Heart right ventricle (tissue), 16 donors: ENCODE data around the gene STX18. TPM values are rescaled to one million over a fixed set of nuclear protein-coding genes. Genes with fewer than 3 reads are reported as not detected.
"Not testable (repeated sequence)": the region's sequence is repeated elsewhere in the genome, so short reads cannot be mapped to it uniquely, and the experiment has no call there.

ENCODE experiments used
- ATAC-seq, 8 donors: fragments of 200-7000 bp; cut with Tn5 transposase; one replicate each; pipeline ENCODE4 v1.9.1; 2020; ENCODE audit warnings: mild to moderate bottlenecking in 8 of 8, moderate library complexity in 8 of 8, moderate number of reproducible peaks in 1 of 8
- DNase-seq, 2 donors: peaks; one replicate each; pipeline ENCODE4 v3.0.0-alpha.2; 2020
- H3K27ac ChIP-seq, 10 donors: fragments of 200-600 bp; sonication (generic) in 2 of 10; one replicate each; pipeline versions ENCODE4 v1.5.0 to v1.8.0; 2020 to 2022; ENCODE audit warnings: mild to moderate bottlenecking in 3 of 10
- H3K27me3 ChIP-seq, 7 donors: fragments of 200-600 bp; one replicate each; pipeline ENCODE4 v1.8.0; 2021 to 2022; ENCODE audit warnings: mild to moderate bottlenecking in 2 of 7
- H3K36me3 ChIP-seq, 9 donors: fragments of 200-600 bp; sonication (generic) in 1 of 9; one replicate each; pipeline versions ENCODE4 v1.5.0 to v1.8.0; 2020 to 2022; ENCODE audit warnings: mild to moderate bottlenecking in 2 of 9
- H3K4me1 ChIP-seq, 9 donors: fragments of 200-600 bp; sonication (generic) in 1 of 9; one replicate each; pipeline versions ENCODE4 v1.5.0 to v1.8.0; 2020 to 2022; ENCODE audit warnings: mild to moderate bottlenecking in 4 of 9
- H3K4me3 ChIP-seq, 10 donors: fragments of 200-600 bp; sonication (generic) in 2 of 10; one replicate each; pipeline versions ENCODE4 v1.5.0 to v1.8.0; 2020 to 2022; ENCODE audit warnings: mild to moderate bottlenecking in 7 of 10, moderate library complexity in 2 of 10
- H3K9me3 ChIP-seq, 11 donors: fragments of 200-600 bp in 10 of 11; sonication (generic) in 2 of 11; one replicate each; pipeline versions ENCODE4 v1.5.0 to v1.8.0; 2013 to 2022; ENCODE audit warnings: mild to moderate bottlenecking in 2 of 11, control low read depth in 1 of 11, moderate library complexity in 1 of 11
- CTCF ChIP-seq, 9 donors: fragments of 200-600 bp; sonication (generic) in 2 of 9; IDR thresholded peaks; one replicate each; pipeline versions ENCODE4 v1.5.0 to v1.8.0; 2021 to 2022; ENCODE audit warnings: antibody characterized with exemption in 9 of 9, mild to moderate bottlenecking in 5 of 9, moderate library complexity in 1 of 9
- WGBS, 2 donors: extraction: QIAGEN DNeasy Blood & Tissue Kit; methylation state at CpG; one replicate each; pipeline ENCODE4 v1.1.7; 2013; ENCODE audit warnings: inconsistent platforms in 1 of 2; 5-methylcytosine and 5-hydroxymethylcytosine counted together
- intact Hi-C, 10 donors: fragments of 100-400 bp; cut with DNase I; formaldehyde crosslinking; loops; one replicate each; pipeline versions ENCODE4 v1.11.1 to v1.14.2; 2022
- polyA plus RNA-seq, 2 donors: library from polyadenylated mRNA; stranded (reverse); fragments of 200-250 nt; gene quantifications; one replicate each; pipeline ENCODE4 v1.2.3, GENCODE V29; 2013
- total RNA-seq, 10 donors: library from RNA; stranded (reverse); fragmentation: NEBNext Ultra II Directional in 3 of 10; extraction: Animal tissue kit (Norgen Biotek cat#: 25700) in 3 of 10; gene quantifications; one replicate each; pipeline versions ENCODE4 v1.2.1 to v1.2.4, GENCODE V29; 2021 to 2023
- donor health status: Arrhythmogenic right ventricular cardiomyopathy.
- donor health status: ischemic (EF 13 %, LVEDD 7.1; RV severe dilation, severe dysfunction).
- donor health status: healthy with polysubstance abuse.
- donor health status: DM: no; HTN: yes; CAD: no.
- donor health status: DM: no; HTN: no; CAD: no.
- donor health status: ischemic (EF 25% LVEDD 6.9; RV normal size, moderate dysfunction).
- donor health status: ischemic (EF 25% LVEDD 5.7; RV mildly dilated, moderate dysfunction).
- donor health status: healthy.
- donor health status: DM: yes; HTN: yes; CAD: no.
- donor health status: Ischemic cardiomyopathy.
- donor health status: ischemic (EF 35%, LVEDD 5.7; RV mildly dilated, moderate dysfunction).
- donor health status: nonischemic (EF 11% LVEDD 7.7; RV severe dilation, severe dysfunction).
- donor health status: DM: yes; HTN: yes; CAD: no.
- donor health status: PGD.
- donor health status: ischemic (EF 29% LVEDD 5.4; RV normal size, mild dysfunction).
- donor health status: nonischemic (EF 23%, LVEDD 6.1; RV moderate dilation, normal function).

The STX18 gene
- total and polyA plus RNA-seq, 12 donors: 13.5 to 24.5 (median 18.2) TPM

GRCh38 chr4:4425119-4425690 is 116.6 kb downstream of the STX18 start:
- H3K9me3 ChIP-seq: no peaks in the 10 kb centered on the region
- H3K4me3 ChIP-seq: no peak overlapping the region
- DNase-seq (no peak), ATAC-seq (no peak)
- no peak overlapping the region for H3K27ac ChIP-seq
- intact Hi-C loops: loop anchor here in 1 of 10 donors (10.0 kb wide), 1 partner anchor 170 kb away; no protein-coding TSS in a partner anchor
- 89 to 92% methylated on average over 13 of the region's 13 CpGs for WGBS, 2 donors
- no peaks in the 10 kb centered on the region for H3K4me1 ChIP-seq
- H3K27me3 ChIP-seq: no peaks in the 10 kb centered on the region
- no peak for TF ChIP-seq CTCF (IDR thresholded peaks at IDR 0.05)
- peaks cover 0 to 89% (median 17%) of the 10 kb centered on the region in 9 donors for H3K36me3 ChIP-seq

- DNase-seq (no peak), ATAC-seq (no peak)
- Histone ChIP-seq H3K27ac (no peak overlapping the region), H3K9me3 (no peaks in the 10 kb centered on the region), H3K36me3 (peaks cover 0 to 91% (median 21%) of the 10 kb centered on the region in 9 donors), H3K4me1 (no peaks in the 10 kb centered on the region), H3K27me3 (no peaks in the 10 kb centered on the region), H3K4me3 (no peak overlapping the region)
- no peak for TF ChIP-seq CTCF (IDR thresholded peaks at IDR 0.05)
- intact Hi-C loops: loop anchor here in 1 of 10 donors (10.0 kb wide), 1 partner anchor 170 kb away; no protein-coding TSS in a partner anchor
- WGBS, 2 donors: 88 to 93% methylated on average over 8 of the region's 8 CpGs
Measured at GRCh38 chr4:4424499-4425115, 117.2 kb downstream of the STX18 start.

- DNase-seq (no peak), ATAC-seq (no peak)
- Histone ChIP-seq H3K4me1 (no peaks in the 10 kb centered on the region), H3K36me3 (peaks cover 0 to 91% (median 27%) of the 10 kb centered on the region in 9 donors), H3K27me3 (no peaks in the 10 kb centered on the region), H3K27ac (no peak overlapping the region), H3K9me3 (no peaks in the 10 kb centered on the region), H3K4me3 (no peak overlapping the region)
- TF ChIP-seq CTCF (IDR thresholded peaks at IDR 0.05): no peak
- intact Hi-C loops: loop anchor here in 1 of 10 donors (10.0 kb wide), 1 partner anchor 169 kb away; no protein-coding TSS in a partner anchor
- 85 to 89% methylated on average over 9 of the region's 9 CpGs for WGBS, 2 donors
Measured at GRCh38 chr4:4423706-4424498, 117.9 kb downstream of the STX18 start.

GRCh38 chr4:4422856-4423499 is 118.9 kb downstream of the STX18 start:
- Histone ChIP-seq H3K9me3 (no peaks in the 10 kb centered on the region), H3K4me1 (no peaks in the 10 kb centered on the region), H3K4me3 (no peak overlapping the region), H3K36me3 (peaks cover 0 to 91% (median 32%) of the 10 kb centered on the region in 9 donors), H3K27me3 (no peaks in the 10 kb centered on the region), H3K27ac (no peak overlapping the region)
- 82 to 83% methylated on average over 12 of the region's 12 CpGs for WGBS, 2 donors
- DNase-seq (no peak), ATAC-seq (no peak)
- intact Hi-C loops: loop anchor here in 1 of 10 donors (10.0 kb wide), 1 partner anchor 168 kb away; no protein-coding TSS in a partner anchor
- no peak for TF ChIP-seq CTCF (IDR thresholded peaks at IDR 0.05)

GRCh38 chr4:4422117-4422516 is 119.7 kb downstream of the STX18 start:
- not testable (repeated sequence) for DNase-seq, H3K27ac ChIP-seq, H3K4me3 ChIP-seq, ATAC-seq, H3K9me3 ChIP-seq, H3K4me1 ChIP-seq, H3K27me3 ChIP-seq
- intact Hi-C loops: loop anchor here in 1 of 10 donors (10.0 kb wide), 1 partner anchor 167 kb away; no protein-coding TSS in a partner anchor
- WGBS, 2 donors: 94 to 95% methylated on average over 7 of the region's 7 CpGs
- H3K36me3 ChIP-seq: peaks cover 0 to 92% (median 32%) of the 10 kb centered on the region in 9 donors
